CD4-positive, alpha-beta T cell treated with Interleukin-10 for 1 hour (primary cell): ENCODE data around the gene BAG5.
"Not testable (repeated sequence)": the region's sequence is repeated elsewhere in the genome, so short reads cannot be mapped to it uniquely, and the experiment has no call there.

ENCODE experiments used
- DNase-seq: peaks from one replicate; pipeline ENCODE4 v3.0.0-alpha.2; 2020

The BAG5 gene

DNA sequence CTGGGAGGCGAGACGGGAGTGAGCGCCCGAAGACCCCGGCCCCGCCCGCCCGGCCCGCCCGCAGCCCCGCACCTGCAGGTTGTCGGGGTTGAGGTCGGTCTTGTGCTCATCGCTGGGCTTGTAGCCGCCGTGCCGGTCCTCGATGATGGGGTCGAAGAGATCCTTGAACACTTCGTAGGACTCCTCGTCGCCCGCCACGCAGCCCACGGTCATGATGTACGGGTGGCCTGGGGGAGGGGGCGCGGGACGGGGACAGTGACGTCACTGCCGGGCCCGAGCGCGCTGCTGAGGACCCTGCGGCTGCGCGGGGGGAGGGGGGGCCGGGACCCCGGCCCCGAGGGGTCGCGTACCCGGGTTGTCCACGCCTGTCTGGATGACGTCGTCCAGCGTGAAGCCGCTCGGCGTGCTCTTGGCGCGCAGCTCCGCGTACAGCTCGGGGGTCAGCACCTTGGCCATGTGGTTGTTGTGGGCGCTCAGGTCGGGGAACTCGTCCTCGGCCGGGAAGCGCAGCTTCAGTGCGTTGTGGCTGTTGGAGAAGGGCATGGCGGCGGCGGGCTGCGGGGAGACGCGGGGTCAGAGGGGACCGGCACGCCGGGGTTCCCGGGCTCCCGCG, 40.4 kb downstream of the BAG5 start:
- DNase-seq = peak; percentile 22

DNA sequence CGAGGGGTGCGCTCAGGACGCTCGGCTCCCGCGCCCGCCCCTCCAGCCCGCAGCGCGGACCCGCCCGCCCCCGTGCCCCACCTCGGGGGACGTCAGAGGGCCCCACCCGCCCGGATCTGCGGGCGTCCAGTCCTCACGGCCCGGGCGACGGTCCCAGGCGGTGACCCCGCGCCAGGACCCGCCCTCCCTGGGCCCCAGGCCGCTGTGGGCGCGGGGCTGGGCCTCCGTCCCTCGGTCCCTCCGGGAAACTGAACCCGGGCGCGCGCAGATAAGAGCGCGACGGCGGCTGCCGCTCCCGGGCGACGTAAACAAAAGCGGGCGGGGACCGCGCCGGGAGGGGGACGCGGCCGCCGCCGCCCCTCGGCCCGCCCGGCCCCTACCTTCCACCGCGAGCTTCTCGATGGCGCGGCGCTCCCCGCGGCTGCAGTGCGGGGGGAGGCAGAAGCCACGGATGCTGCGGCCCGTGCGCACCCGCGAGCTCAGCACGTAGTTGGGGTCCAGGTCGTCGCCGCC, 41.0 kb downstream of the BAG5 start:
- peak; percentile 22 for DNase-seq

DNA sequence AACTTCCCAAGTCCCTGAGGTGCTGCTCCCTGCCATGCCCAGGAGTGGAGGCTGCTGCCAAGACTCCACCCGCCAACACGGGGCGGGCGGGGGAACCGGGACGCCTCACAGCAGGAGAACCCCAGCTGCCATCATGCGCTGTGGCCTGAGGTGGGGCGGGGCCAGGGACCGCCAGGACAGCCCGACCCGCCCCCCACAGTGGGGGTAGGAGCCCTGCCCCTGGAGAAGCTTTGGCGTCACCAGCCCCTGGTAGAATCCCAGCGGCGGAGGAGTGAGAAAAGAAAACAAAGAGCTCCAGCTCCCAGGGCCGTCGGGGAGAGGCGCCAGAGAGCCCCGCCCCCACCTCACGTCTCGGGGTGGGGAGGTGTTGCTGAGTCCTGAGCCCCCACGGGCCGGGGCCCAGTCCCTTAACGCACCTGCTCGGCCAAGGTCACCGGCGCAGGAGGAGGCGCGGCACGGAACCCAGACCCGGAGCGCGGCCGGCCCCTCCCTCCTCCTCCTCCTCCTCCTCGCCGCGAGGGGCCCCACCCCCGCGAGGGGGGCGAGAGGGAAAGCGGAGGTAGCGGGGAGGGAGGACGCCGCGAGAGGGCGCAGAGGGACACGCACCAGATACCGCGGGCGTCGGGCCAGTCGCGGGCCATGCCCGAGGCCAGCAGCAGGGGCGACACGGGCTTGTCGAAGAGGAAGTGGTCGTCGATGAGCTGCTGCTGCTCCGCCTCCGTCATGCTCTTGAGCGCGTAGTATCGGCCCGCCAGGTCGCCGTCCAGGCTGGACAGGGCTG, 41.6 kb downstream of the BAG5 start:
- DNase-seq = peak; percentile 81

DNA sequence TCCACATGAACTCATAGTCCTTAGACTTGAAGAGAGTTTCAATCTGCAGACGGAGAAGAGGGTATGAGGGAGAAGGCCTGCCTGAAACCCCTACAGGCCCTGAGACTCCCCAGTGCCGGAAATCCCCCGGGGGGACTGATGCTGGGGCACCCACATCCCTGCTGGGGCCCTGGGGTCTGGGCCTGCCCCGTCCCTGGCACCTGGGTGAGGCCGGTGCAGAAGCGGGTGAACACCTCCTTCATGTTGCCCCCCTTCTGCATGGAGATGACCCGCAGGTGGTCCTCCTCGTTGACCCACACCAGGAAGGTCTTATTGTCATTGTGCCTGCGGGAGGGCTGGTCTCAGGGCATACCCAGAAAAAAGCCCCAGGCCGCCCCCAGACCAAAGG, 42.2 kb downstream of the BAG5 start:
- DNase-seq = no peak

DNA sequence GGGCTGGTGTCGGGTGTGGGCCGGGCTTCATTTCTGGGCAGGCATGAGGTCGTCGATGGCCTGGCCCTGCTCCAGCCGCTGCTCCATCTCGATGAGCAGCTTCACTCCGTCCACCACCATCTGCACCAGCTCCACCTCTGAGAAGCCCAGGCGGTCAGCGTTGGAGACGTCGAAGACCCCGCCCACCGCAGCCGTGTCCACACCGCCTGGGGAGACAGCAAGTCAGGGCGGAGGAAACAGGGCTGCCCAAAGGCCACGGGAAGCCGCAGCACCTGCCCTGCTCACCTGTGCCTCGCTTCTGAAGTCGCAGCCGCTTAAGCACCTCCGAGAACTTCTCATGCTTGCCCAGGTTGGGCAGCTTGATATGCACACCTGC, 42.6 kb downstream of the BAG5 start:
- no peak for DNase-seq

DNA sequence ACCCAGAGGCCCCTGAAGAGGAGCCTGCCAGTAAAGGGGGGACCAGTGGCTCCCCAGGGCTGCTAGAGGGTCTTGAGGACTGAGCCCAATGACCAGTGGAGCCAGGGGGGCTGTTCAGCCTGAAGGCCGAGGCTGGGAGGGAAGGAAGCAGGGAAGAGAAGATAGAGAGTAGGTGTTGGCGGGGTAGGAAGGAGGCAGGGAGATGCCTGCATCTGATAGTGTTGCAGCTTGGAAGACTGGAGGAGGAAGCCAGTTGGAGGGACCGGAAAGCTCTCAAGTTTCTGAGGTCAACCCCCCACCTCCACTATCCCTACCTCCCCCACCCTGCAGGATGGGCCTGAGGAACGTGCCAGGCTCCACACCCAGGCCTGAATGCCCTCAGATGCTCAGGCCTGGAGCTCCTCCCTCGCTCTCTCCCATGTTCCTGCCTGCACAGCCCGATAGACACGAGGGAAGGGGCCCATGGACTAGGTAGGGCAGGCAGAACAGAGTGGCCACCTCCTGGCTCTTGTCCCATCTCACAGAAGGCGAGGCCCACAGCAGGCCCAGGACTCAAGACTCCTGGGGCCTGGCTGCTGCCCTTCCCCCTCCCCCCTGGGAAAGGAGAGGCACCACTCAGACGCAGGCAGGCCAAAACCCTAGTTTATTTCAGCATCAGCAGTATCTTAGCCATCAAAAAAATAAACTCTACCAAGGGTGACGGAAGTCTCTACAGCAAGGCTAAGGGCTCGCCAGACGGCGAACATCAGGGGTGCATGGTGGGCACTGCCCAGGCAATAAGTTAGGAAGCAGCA, 43.2 kb downstream of the BAG5 start:
- no peak for DNase-seq

DNA sequence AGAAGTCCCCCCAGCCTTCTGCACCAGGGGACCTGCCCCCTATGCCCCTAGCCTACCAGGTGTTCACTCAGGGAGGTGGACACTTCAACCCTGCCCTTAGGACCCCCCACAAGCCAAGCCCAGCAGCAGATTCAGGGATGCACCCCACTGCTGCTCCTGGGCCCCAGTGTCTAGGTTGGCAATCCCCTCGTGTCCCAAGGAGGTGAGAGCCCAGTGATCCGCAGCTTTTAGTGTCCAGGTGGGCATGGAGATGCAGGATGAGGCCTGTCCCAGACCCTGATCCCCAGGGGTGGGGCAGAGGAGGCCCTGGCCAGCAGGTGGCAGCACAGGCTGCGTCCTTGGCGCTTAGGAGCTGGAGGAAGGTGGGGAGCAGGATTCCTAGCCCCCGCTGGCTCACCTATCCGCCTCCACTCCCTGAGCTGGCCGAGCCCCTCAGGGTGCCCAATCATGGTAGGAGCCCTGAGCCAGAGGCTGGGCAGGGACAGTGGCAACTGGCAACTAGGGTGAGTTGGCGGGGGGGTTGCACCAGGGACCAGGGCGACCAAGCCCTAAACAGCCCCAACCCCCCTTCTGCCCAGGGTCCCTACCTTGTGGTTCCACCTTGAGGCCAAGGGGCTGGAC, 43.9 kb downstream of the BAG5 start:
- DNase-seq = peak; percentile 65

DNA sequence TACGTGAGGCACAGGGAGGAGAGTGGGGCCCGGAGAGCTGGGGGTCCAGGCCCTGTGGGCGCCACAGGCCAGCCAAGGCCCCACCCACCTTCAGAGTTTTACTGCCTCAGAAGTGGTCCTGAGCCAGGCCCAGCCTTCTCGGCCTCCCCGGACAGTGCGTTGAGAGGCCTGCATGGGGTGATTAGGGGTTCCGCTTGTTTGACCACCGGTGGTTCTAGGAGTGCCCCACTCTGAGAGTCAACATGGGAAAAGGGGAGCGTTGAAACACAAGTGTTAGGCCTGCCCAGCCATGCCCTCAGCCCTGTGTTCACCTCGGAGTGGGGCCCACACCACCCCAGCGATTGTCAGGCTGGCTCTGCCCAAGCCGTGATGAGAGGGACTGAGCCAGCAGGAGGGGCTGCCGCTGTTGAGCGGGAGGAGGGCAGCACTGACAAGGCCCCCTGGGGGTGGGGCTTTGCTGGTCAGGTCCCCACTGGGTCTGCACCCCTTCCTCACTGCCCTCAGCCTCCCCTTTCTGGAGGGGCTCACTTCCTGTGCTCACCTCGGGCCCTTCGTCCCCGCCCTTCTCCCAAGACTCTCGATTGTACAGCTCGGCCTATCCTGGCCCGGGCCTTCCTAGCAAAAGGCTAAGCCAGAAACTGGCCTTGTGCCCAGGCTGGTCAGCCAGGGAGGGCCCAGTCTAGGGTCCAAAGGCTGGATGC, 44.6 kb downstream of the BAG5 start:
- DNase-seq = no peak

DNA sequence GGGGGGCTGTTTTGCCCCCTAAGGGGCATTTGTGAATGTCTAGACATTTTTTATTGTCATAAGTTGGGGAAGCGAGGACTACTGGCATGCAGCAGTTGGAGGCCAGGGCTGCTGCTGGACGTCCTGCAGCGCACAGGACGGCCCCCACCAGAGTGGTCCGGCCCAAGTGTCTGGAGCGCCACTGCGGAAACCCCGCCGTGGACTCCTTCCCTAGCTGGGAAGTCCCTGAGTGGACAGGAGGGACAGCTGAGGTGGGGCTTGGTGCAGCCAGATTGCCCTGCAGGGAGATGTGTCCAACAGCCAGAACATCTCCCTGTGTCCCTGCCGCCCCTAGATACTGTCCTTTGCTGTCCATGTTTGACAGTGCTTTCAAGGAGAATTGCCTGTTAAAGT, 45.3 kb downstream of the BAG5 start:
- no peak for DNase-seq

DNA sequence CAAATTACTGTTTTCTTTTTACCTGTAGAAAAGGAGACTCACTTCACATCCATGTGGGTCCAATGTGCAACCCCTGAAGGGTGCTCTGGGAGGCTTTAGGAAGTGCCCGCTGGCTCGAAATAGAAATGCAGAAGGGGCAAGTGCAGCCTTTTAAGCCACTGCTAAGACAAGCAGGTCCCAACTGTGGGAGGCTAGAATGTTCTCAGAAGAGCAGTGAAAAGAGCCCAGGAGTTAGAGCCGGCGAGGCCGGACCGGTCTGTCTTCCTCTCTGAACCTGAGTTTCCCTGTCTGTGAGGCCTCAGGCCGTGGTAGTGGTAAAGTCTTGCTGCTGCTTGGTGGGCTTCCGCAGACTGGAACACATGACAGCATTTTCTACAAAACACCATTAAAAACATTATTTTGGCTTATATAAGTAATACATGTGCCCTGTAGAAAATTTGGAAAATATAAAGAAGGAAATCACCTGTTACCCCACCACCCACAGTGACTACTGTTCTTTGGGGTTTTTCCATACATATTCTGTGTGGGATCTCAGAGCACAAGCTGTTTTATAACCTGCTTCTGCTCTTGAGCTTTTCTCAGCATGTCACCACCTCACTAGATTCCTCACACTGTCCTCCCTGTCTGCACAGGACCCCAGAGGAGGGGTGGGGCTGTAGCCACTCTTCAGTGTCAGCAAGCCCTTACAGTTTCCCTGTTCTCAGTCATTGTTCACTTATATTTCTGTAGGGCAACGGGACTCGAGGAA, 45.9 kb downstream of the BAG5 start:
- no peak for DNase-seq

DNA sequence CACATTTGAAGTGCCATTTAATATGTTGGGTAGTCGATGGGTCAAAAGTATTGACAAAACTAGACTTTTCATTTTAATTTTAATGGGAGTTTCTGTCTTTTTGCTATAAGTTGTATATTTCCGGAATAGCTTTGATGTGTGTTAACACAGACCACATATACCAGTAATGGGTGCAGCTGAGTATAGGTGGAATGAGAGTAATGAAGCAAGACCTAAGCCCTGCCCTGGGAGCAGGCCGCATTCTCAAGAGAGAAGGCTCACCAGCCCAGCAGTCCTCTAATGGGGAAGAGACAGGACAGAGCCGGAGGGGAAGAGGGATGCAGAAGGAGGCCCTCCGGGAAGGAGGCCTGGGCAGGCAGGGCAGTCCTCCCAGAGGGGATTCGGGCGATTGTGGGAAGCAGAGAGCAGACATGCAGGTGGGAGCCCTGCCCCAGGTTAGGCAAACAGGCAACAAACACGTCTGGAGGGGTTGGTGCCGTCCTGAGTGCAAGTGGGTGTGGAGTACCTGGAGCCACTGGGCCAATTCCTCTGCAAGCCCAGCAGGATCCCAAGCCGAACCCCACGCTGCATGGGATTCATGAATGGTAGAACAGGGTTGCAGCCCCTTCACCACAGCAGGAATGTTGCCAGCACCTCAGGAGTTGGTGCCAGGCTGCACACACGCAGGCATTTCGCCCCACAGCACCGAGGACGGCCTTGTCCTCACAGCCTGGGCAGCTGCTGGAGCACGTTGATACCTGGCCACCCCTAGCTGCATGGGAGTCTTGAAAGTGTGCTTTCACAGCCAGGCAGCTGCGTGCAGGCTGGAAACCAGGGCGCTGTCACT, 47.6 kb downstream of the BAG5 start:
- DNase-seq = no peak

DNA sequence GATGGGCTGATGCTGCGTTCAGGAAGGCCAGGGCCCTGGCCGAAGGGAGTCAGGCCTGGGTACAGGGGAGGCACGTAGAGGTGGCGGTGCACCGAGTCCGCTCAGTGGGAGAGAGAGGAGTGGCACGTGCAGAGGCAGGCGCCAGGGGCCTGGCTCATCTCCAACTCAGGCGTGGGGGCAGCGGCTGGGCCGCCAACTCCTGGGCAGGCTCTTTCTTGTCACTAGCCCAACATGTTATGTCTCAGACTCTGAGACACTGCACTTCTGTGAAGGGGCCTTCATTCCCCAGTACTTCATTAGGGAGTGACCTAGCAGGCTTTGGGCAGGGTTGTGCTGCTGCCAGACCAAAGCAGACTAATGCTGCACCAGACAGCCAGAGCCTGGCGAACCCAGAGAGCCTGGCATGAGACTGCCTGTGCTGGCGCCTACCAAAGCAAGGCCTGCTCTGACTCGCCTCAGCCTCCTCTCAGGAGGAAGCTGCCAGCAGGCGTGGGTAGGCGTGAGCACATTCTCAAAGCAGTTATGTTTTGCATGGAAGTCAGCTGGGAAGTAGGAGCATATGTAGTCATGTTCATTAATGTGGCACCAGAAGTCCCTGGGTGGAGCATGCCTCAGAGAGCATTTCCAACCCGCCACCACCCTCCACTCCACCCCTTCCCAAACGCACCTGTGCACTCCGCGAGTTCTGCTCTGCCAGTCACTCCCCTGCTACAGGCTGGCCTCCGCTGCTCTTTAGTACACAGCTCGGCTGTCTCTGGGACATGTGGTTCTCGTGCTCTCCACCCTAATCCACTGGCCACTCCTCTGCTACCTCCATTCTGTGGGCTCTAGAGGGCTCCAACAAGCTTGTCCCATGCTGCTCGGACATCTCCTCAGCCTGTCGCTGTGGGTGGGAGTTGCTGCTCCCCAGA, 49.5 kb downstream of the BAG5 start:
- DNase-seq = no peak

DNA sequence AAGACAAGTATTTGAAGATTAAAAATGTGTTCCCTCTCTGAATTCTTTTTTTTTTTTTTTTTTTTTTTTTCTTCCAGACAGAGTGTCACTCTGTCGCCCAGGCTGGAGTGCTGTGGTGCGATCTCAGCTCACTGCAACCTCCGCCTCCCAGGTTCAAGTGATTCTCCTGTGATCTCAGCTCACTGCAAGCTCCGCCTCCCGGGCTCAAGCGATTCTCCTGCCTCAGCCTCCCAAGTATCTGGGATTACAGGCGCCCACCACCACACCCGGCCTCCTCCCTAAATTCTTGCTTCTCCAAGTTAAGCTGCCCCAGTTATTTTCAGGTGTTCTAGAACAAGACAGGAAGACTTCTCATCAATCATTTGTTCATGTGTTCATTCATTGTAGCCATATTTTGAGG, 50.3 kb downstream of the BAG5 start:
- not testable (repeated sequence) for DNase-seq

DNA sequence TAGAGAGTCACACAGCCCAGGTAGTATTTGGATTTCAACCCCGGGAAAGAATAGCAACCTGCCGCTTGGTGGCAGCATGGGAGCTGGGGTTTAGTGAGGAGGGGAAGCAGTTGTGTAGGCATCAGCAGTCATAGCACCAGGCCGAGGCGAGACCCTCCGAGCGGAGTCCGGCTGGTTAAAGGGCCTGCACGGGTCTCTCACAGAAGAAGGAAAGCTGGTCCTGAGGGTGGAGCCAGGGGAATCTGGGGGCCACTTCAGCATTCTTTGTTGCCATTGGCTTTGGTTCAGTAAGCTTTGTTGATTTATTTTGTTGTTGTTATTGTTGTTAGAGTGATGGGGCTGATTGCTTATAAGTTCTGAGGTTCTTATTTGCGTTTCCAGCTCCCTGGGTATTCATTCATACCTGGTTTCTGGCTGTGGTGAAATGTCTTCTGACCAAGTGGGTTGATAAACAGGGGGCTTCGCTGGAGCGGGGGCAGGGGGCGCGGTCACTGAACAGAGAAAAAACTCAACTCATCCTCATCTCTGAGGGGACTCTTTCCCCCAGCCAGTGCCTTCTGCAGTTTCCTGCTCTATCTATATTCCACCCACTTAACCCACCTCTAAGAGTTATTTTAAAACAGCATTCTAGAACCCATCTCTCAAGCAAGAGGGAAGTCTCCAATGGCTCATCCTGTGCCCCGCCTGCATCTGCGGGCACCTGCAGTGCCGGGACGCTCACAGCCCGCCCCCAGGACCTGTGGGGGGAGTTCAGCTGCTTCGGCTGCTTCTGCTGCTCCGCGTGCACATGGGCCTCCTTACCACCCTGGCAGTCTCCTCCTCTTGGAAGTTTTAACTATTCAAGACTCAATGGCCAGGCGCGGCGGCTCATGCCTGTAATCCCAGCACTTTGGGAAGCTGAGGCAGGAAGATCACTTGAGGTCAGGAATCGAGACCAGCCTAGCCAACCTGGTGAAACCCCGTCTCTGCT, 51.4 kb downstream of the BAG5 start:
- no peak for DNase-seq

DNA sequence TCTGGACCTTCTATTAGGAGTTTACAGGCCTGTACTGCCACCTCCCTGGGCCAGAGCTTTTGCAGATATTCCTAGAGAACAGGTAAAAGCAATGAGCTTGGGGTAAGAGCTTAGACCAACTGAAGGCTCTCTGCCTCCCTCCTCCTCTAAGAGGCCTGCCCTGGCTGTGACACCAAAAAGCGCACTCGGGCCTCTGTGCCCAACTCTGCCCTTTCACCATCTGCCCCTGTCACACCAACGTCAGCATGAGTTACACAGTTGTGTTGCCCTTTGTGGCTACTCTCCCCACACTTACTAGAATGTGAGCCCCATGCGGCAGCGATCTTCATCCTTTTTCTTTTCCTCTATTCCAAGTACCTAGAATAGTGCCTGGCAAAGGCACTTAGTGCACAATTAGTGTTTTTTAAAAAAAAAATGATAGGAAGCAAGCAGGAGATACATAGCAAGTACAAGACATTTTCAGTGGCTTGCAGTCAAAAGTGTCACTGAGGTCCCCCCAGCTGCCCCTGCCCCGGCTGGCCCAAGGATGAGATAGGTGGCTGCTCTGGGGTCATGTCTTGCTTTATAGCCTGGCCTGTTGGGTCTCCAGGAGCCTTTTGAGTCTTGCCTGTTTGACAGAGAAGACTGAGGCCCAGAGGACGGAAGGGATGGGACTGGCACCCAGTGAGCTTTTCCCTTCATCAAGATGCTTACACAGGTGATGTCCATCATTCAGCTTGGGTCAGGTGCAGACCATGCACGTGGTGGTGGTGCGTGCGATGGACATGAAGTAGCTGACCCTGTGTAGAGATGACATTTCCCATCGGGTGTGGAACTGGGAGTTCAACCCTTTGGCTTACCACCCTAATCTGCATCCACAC, 52.4 kb downstream of the BAG5 start:
- no peak for DNase-seq

DNA sequence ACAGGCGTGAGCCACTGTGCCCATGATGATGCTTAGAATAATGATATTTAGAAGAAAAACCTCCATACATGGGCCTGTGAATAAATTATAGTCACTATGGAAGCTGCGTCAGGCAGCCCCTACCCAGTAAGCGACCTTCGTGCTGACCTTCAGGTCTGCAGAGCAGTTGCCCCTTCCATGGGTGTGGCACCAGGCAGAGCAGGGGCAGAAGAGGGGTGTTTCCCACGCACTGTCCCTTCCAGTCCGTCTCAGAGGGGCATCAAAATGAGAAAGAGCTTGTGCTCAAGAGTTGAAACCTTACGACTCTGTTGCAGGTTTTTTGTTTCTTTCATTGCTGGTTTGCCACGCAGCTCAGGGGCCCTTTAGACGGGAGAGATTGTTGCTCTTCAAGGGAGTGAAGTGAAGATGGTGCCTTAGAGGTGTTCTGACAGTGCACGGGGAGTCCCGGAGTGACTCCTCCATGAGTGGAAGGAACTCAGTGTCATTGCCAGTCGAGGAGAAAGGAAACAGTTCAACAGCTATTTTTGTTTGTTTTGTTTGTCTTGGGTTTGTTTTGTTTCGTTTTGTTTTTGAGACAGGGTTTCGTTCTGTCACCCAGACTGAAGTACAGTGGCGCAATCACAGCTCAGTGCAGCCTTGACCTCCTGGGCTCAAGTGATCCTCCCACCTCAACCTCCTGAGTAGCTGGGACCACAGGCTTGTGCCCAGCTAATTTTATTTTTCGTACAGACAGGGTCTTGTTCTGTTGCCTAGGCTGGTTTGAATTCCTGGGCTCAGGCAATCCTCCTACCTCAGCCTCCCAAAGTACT, 53.7 kb downstream of the BAG5 start:
- DNase-seq = no peak

DNA sequence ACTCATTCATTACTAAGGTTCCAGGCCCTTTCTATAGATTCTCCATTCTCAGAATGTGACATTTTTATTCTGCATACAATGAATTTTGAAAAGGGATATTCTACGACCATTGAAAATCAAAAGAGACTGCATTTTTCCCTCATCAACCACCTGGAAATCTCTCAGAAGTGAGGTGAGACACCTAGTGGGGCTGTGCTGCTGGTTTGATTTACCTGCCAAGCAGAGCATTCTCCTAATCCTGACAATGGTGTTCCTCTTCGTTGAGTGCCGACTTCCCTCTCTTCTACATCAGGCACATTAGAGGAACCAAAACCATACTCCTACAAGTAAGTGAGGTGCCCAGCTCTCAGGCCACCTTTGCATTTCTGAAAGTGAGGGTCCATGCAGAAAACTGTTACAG, 54.7 kb downstream of the BAG5 start:
- DNase-seq = no peak
